HG03025 (cell line): ENCODE results near the gene ADAMTSL1.

Experiments
- ATAC-seq: cut with Tn5 transposase; IDR thresholded peaks from one replicate; pipeline ENCODE4 v1.9.1; 2021; ENCODE audit warnings: mild to moderate bottlenecking, moderate library complexity; ENCODE audit not compliant: unreplicated experiment, low FRiP score

ADAMTSL1 gene

DNA sequence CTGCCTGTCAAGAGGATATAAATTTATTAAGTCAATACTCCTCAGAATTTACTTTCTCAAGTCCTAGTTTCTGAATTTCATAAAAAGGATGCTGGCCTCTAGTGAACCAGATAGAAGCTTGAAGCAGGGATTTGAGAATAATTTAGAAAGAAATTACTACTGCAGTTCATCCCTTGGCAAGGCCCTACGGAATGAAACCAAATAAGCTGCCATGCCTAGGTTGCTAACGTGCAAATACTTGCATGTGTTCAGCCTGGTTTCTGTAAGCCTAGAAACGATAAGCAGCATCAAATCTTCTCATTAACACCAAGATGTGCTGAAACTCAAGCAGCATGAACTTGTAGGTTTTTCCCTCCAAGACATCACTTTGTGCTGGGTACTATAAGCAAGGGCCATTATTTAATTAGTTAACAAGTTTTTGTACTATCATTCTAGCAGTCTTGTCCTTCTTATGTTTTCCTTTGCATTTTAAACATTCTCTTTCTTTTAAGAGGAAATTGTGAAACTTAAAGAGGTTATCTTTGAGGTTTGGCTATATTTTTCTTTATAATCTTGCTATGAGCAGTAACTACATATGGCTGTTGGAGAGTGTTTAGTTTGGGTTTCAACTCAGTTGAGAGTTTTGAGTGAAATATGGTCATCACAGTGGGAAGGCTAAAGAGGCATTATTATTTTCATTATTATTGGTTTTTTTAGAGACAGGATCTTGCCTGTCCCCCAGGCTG lies 71.8 kb downstream of the ADAMTSL1 start:
- no peak for ATAC-seq

DNA sequence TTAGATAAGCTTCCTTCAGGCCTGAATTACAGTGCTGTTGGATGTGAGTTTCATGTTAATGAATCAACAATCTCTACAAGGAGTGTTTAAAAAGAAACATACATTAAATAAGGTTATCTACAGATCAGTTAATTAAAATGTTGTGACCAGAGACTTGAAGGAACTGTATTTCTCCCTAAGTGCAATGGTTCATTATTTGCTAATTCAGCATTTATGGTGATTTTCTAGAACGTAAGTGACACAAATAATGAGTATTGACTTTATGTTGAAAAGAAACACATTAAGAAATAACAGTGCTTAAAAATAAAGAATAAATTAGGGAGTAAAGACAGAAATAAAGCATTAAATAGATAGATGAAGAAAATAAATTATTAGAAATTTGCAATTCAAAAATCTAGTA lies 74.5 kb downstream of the ADAMTSL1 start:
- no peak for ATAC-seq

DNA sequence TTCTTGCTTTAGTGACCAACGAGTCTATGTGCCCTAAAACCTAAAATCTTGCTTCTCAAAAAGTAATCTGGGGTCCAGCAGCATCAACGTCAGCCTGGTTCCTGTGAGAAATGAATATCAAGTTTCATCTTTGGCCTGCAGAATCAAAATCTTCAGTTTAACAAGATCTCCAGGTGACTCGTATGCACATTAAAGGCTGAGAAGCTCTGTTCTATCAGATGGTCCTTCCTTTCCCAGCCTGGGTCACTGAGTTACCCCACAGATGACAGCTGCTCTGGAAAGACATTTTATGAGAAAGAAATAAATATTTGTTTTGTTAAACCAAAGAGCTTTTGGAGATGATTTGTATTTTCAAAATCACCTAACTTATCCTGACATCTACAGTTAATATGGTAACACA lies 75.8 kb downstream of the ADAMTSL1 start:
- ATAC-seq = no peak

DNA sequence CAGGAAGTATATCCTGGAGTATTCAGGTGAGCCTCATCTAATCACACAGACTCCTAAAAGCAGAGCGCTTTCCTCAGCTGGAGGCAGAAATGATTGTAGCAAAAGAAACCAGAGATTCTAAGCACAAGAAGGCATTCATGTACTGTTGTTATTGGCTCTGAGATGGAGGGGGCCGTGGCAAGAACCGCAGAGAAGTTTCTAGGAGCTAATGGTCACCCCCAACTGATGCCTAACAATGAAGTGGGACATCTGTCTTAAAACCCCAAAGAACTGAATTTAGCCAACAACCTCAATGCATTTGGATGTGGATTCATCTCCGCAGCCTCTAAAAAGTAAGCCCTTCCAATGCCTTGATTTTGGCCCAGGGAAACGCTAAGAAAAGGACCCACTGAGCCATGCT lies 76.3 kb downstream of the ADAMTSL1 start:
- ATAC-seq = no peak

DNA sequence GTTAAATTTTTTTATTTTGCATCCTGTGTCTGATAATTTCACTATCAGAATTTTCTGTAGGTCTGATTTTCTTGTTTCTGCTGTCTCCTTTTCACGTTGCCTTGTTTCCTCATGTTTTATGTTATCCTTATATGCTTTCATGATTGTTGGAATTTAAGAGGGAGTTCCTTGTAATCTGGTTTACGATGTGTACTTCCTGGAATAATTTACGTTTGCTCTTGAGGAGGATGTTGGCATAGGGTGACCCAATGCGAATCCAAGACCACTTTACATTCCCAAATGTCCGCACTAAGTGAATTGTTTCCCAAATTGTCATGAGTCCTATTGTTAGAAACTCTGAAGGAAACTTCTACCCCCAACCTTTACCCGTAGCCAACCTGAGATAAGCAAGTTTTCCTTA lies 80.3 kb downstream of the ADAMTSL1 start:
- no peak for ATAC-seq

DNA sequence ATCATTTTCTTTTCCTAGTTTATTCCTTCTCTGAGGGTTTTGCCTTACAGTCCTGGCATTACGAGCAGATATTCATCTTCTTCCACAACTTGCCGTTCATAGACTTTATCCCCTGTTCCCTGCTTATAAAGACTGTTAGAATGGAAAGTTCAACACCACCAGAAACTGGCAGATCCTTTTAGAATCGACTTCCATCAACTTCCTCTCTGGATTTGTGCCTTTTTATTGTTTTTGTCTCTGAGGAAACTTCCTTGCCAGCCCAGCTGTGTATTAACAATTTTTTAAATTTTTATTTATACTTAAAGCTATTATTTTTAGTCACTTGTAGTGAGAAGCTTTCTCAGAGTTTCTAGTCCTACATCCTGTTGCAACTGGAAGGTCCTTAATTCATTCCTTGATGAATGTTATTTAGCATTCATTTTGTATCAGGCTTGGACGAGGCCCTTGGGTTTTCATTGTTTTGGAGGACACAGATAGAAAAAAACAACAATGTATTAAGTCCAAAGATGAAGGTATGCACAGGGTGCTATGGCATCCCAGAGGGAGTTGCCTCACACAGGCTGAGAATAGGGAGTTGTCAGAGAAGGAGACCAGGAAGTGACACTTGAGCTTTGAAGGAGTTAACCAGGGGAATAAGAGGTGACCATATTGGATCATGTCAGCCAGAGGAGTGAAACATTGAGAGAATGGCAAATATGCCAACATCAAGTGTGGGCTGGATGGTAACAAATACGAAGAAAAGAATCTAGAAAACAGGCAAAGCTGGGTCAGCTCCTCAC lies 81.3 kb downstream of the ADAMTSL1 start:
- no peak for ATAC-seq

DNA sequence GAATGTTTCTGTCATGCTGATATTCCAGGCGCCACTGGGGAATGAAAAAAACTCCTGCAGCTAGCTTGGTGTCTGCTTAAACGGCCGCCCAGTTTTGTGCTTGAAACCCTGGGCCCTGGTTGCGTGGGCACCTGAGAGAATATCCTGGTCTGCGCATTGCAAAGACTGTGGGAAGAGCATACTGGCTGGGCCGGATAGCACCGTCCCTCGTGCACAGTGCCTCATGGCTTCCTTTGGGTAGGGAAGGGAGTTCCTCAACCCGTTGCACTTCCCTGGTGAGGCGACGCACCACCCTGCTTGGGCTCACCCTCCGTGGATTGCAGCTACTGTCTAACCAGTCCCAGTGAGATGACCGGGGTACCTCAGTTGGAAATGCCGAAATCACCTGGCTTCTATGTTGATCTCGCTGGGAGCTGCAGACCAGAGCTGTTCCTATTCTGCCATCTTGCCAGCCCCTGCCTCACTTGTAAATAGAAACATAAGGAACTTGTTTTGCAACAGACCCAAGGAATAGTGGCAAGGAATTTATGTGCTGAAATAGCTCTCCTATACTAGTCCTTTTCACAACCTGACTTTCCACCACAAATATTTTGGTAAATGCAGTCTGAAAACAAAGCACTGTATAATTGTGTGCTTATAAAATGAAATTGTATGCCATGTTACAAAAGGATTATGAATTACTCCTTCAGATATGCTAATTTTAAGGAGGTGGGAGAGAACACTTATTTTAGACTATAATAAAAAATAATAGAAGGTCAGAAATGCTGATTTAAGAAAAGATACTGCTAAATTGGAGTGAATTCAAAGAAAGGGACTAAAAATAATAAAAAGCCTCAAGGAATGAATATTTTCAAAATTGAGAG lies 90.3 kb downstream of the ADAMTSL1 start:
- ATAC-seq = no peak

DNA sequence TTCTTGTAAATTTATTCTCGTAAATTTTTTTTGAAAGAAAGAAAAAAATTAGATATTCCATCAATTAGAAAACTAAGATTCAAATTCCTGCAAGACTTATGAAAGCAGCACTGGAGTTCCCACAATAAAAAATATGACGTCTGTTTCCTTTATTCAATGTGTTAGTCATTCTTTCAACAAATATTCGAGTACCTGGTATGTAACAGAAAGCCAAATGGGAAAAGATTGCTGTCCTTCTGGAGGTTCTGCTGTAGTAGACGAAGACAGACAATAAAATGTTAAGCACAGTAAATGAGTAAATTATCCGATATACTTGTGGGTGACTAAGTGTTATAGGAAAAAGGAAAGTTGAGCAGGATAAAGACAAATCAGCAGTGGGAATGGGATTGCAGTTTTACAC lies 92.2 kb downstream of the ADAMTSL1 start:
- no peak for ATAC-seq

DNA sequence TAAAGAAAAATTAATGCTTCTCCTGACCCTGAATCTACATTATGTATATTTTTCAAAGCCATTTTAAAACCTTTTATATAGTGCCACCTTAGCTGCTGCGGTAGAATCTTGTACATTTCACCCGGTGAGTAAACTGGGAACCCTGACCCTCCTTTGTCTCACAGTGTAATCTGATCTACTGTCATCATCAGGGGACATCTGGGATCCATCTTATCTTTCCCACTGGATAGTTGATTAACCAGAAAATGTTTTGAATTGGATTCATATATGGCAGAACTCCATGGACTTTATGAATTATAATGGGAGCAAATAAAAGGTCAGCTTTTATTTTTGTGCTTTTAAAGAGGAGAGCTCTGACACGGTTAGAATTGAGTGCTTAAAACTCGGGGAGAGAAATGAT lies 95.0 kb downstream of the ADAMTSL1 start:
- ATAC-seq = no peak

DNA sequence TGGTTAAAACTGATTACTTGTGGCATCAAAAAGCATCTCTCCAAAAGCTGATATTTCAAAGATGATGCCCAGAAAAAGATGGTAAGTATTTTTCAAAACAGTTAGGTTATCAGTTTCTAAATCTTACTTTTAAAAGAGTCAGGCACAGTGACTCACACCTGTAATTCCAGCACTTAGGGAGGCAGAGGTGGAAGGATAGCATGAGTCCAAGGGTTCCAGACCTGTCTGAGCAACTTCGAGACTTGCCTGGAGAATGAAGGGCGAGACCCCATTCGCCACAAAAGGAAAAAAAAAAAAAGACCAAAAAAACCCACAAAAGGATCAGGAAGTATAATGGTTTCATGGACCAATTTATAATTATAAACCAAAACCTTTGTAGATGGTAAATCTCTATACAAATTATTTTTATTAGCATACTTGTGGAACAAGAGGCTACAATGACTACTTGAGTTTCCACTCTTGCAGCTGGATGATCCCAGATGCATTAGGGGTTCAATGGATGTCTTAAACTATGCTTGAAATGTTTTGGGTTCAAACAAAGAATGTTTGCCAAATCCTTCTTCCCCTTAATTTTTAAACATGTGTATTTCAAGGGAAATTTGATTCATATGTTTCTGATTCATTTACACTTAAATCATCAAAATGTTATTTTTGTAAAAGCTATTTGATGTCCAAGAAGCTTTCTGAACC lies 96.1 kb downstream of the ADAMTSL1 start:
- ATAC-seq = no peak

DNA sequence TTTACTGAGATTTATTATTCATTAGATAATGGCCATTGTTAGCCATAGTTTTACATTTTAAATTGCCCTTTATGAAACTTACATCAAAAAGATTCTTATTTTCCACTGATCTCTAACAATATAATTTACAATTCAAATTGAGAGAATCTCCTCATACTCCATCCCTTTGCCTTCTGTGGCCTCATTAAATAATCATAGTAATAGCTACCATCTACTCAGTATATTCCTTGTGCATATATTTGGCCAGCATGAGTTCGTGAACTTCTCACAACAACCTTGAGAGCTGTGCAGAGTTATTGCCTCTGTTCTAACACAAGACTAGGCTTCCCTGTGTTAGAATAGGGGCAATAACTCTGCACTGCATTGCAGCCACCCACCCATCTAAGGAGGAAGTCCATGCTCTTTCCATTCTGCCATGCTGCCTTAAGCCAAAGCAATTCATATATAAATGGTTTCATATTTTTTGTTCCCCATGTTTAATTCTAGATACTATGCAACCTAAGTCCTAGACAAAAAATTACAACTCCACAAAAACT lies 99.1 kb downstream of the ADAMTSL1 start:
- no peak for ATAC-seq

DNA sequence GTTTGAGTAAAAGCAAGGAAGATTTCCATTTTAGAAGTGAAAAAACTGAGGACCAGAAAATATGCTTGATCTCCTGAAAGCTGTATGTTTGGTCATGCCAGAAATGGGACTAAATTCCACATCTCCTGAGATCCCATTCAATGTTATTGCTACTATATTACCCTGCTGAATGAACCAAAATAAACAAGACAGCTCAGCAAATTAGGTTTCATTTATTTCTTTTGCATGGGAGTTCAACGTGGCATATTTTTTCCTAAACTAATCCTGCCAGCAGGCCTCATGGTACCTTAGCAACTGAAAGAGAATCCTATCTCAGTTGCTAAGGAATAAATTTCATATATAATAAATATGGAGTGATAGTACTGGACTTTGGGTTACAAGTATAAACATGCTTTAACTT lies 101.7 kb downstream of the ADAMTSL1 start:
- ATAC-seq = no peak

DNA sequence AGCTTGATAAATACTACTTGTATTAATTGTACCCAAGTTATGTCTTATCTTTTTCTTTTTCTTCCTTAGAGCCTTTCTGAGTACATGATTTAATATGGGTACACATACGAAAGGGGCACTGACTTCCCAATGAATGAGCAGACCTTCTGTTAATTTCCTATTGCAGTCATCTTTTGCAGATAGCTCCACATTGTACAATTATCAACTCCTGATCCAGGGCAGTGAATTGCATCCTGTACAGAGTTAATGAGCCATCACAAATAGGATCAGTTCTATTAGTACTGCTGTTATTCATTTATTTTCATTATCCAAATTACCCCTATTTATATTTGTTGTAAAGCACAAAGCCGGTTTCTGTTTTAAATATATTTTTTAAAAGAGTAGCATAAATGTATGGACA lies 105.6 kb downstream of the ADAMTSL1 start:
- no peak for ATAC-seq

DNA sequence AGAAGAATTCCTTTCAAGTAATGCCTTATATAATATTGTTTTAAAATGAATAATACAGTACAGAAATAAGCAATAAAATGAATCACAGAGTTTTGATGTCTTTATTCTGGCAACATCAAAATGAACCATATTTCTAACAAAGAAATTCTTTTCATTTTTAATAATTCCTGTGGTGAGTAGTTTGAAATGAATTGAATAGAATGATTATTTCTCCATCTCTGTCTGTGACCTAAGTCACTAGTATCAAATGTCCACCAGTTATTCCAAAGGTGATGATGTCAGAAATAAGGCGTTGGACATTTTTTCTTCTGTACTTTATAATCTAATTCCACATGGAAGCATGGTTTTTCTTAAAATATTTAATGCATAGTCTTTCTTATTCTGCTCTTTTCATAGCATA lies 106.2 kb downstream of the ADAMTSL1 start:
- ATAC-seq = no peak

DNA sequence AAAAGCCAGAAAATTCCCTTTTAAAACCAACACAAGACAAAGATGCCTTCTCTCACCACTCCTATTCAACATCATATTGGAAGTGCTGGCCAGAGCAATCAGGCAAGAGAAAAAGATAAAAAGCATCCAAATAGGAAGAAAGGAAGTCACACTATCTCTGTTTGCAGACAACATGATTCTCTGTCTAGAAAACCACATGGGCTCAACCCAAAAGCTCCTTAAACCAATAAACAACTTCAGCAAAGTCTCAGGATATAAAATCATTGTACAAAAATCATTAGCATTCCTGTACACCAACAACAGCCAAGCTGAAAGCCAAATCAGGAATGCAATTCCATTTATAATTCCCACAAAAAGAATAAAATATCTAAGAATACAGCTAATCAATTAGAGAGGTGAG lies 112.0 kb downstream of the ADAMTSL1 start:
- no peak for ATAC-seq

DNA sequence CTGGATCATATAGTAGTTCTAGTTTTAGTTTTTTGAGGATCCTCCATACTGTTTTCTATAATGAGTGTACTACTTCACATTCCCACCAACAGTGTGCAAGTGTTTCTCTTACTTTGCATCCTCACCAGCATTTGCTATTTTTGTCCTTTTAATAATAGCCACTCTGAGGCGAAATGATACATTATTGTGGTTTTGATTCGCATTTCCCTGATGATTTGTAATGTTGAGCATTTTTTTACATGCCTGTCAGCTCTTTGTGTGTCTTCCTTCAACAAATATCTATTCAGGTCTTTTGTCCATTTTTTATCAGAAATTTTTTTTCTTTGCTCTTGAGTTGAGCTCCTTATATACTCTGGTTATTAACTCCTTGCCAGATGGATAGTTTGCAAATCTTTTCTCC lies 114.0 kb downstream of the ADAMTSL1 start:
- ATAC-seq = no peak

DNA sequence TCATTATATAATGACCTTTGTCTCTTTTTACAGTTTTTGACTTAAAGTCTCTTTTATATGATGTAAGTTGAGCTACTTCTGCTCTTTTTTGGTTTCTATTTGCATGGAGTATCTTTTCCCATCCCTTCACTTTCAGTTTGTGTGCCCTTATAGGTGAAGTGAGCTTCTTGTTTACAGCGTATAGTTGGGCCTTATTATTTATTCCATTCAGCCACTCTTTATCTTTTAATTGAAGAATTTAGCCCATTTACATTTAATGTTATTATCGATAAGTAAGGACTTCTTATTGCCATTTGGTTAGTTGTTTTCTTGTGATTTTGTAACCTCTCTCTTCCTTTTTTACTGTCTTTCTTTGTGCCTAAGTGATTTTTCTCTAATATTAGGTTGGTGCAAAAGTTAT lies 117.3 kb downstream of the ADAMTSL1 start:
- no peak for ATAC-seq

DNA sequence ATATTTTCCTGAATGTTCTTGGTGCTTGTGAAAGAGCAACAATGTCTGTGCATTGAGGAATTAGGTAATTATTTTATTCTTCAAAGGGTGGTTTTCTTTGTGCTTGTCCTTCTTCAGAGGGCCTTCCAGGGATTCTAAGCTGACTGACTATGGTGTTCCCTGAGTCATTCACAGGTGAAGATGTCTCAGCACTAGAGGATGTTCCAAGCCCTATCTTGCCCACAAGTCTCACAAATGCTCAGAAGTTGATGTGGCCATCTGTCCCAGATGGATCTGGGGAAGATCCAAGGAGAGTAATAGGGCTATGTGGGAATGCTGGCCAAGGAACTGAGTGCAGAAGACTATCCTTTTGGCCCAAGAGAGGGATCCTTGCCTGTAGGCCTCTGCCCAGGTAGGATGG lies 120.9 kb downstream of the ADAMTSL1 start:
- no peak for ATAC-seq

DNA sequence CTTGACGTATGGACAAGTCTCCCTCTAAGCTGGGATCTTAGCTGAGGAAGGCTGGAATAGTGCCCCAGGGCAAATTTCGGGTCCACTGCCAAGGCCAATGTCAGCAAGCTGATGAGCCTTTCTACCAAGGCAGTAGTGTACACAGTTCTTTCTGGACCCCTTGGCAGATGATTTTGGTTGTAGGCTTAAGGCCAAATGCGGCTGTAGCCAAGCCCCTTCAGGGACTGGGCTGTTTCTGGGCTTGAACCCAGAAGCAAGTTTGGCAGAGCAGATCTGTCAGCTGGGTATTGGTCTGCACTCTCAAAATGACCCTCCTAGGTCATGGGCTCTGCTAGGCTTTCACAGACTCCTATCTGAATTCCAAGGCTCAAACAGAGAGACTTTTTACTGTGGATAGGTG lies 121.6 kb downstream of the ADAMTSL1 start:
- ATAC-seq = no peak

DNA sequence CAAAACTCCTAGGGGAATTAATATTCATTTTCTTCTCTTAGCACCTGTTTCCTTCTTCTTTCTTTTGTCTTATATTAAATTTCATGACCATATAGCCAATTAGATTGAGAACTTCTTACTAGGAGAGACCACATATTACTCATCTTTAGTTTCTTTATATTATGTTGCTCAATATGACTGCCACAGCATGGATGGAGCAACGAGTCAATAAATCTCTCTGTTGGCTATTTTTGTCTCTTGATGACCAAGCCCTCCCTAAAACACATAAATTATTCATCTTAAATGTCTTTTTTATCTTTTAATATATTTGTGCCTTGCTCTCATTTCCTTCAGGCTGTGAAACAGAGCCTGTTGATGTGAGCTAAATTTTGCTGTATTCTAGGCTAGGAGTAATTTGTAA lies 123.0 kb downstream of the ADAMTSL1 start:
- ATAC-seq = no peak
